Mucosa of rectum (tissue), 2 donors: ENCODE results near the gene SLIT2.

Experiments
- H3K27ac ChIP-seq, 2 donors: one replicate each; pipeline ENCODE4 v1.7.0; 2013; ENCODE audit warnings: inconsistent platforms in 2 of 2, low read depth in 2 of 2, low read length in 2 of 2
- H3K27me3 ChIP-seq, 2 donors: one replicate each; pipeline ENCODE4 v1.7.0; 2013; ENCODE audit warnings: low read length in 2 of 2; ENCODE audit not compliant: control insufficient read depth in 2 of 2, insufficient read depth in 2 of 2
- H3K36me3 ChIP-seq, 2 donors: one replicate each; pipeline ENCODE4 v1.7.0; 2013; ENCODE audit warnings: low read length in 2 of 2; ENCODE audit not compliant: control insufficient read depth in 2 of 2, insufficient read depth in 2 of 2
- H3K4me1 ChIP-seq, 2 donors: one replicate each; pipeline ENCODE4 v1.7.0; 2013; ENCODE audit warnings: low read length in 2 of 2, mild to moderate bottlenecking in 1 of 2; ENCODE audit not compliant: control insufficient read depth in 2 of 2, insufficient read depth in 2 of 2
- H3K4me3 ChIP-seq, 2 donors: one replicate each; pipeline ENCODE4 v1.7.0; 2013; ENCODE audit warnings: low read length in 2 of 2
- H3K9ac ChIP-seq, 2 donors: one replicate each; pipeline ENCODE4 v1.7.0; 2013; ENCODE audit warnings: low read length in 2 of 2, low read depth in 1 of 2, mild to moderate bottlenecking in 1 of 2
- H3K9me3 ChIP-seq, 2 donors: one replicate each; pipeline ENCODE4 v1.7.0; 2013; ENCODE audit warnings: low read length in 2 of 2; ENCODE audit not compliant: control insufficient read depth in 2 of 2
- donor health status: healthy.
- donor health status: Normal muscosa, but diverticular disease.

SLIT2 gene

GRCh38 chr4:20279381-20279780 is 27.7 kb downstream of the SLIT2 start:
- no peak overlapping the region for H3K27ac ChIP-seq
- no peak overlapping the region for H3K4me3 ChIP-seq
- H3K9ac ChIP-seq: no peak overlapping the region
- H3K27me3 ChIP-seq: no peaks in the 10 kb centered on the region
- no peaks in the 10 kb centered on the region for H3K36me3 ChIP-seq
- no peaks in the 10 kb centered on the region for H3K4me1 ChIP-seq
- no peaks in the 10 kb centered on the region for H3K9me3 ChIP-seq

DNA sequence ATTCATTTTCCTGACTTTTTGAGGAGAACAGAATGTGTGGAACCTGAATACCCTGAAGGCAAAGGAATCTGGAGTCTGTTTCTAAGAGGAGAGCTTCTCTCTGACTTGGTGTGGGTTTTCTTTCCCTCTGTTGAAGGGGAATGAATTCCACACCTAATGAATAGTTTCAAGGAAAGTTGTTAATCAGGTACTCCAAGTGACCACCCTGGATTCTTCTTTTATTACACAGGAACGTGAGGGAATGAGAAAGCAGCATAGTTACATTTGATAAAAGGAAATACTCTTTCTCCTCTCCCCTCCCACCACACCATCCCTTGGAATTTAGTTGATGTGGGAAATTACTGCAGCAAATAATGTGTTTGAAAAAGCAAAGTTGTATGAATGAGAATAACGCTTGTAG is 29.7 kb downstream of the SLIT2 start:
- Histone ChIP-seq H3K27ac (no peak overlapping the region), H3K27me3 (no peaks in the 10 kb centered on the region), H3K9ac (no peak overlapping the region), H3K4me3 (no peak overlapping the region), H3K36me3 (no peaks in the 10 kb centered on the region), H3K4me1 (no peaks in the 10 kb centered on the region), H3K9me3 (no peaks in the 10 kb centered on the region)

GRCh38 chr4:20283039-20283438 is 31.3 kb downstream of the SLIT2 start:
- Histone ChIP-seq H3K27me3 (no peaks in the 10 kb centered on the region), H3K9me3 (no peaks in the 10 kb centered on the region), H3K9ac (no peak overlapping the region), H3K27ac (no peak overlapping the region), H3K4me1 (no peaks in the 10 kb centered on the region), H3K4me3 (no peak overlapping the region), H3K36me3 (no peaks in the 10 kb centered on the region)

- Histone ChIP-seq H3K4me3 (no peak overlapping the region), H3K4me1 (no peaks in the 10 kb centered on the region), H3K27me3 (no peaks in the 10 kb centered on the region), H3K9ac (no peak overlapping the region), H3K36me3 (no peaks in the 10 kb centered on the region), H3K27ac (no peak overlapping the region), H3K9me3 (no peaks in the 10 kb centered on the region)
Observed at GRCh38 chr4:20284990-20285389, 33.3 kb downstream of the SLIT2 start.

- H3K9ac ChIP-seq: no peak overlapping the region
- H3K4me3 ChIP-seq: no peak overlapping the region
- no peaks in the 10 kb centered on the region for H3K27me3 ChIP-seq
- H3K36me3 ChIP-seq: no peaks in the 10 kb centered on the region
- H3K9me3 ChIP-seq: no peaks in the 10 kb centered on the region
- no peaks in the 10 kb centered on the region for H3K4me1 ChIP-seq
- H3K27ac ChIP-seq: no peak overlapping the region
Observed at GRCh38 chr4:20287246-20287645, 35.5 kb downstream of the SLIT2 start.

- H3K4me3 ChIP-seq: no peak overlapping the region
Observed at GRCh38 chr4:20288047-20288650, 36.4 kb downstream of the SLIT2 start.

GRCh38 chr4:20288846-20289512 is 37.3 kb downstream of the SLIT2 start:
- H3K4me1 ChIP-seq: no peaks in the 10 kb centered on the region
- H3K9me3 ChIP-seq: no peaks in the 10 kb centered on the region
- no peaks in the 10 kb centered on the region for H3K27me3 ChIP-seq
- H3K36me3 ChIP-seq: no peaks in the 10 kb centered on the region
- no peak overlapping the region for H3K27ac ChIP-seq
- H3K9ac ChIP-seq: no peak overlapping the region
- H3K4me3 ChIP-seq: no peak overlapping the region

More at GRCh38 chr4:20288047-20288650, 36.4 kb downstream of the SLIT2 start:
- Histone ChIP-seq H3K27ac (no peak overlapping the region), H3K9ac (no peak overlapping the region), H3K4me1 (no peaks in the 10 kb centered on the region), H3K27me3 (no peaks in the 10 kb centered on the region), H3K36me3 (no peaks in the 10 kb centered on the region), H3K9me3 (no peaks in the 10 kb centered on the region)

DNA sequence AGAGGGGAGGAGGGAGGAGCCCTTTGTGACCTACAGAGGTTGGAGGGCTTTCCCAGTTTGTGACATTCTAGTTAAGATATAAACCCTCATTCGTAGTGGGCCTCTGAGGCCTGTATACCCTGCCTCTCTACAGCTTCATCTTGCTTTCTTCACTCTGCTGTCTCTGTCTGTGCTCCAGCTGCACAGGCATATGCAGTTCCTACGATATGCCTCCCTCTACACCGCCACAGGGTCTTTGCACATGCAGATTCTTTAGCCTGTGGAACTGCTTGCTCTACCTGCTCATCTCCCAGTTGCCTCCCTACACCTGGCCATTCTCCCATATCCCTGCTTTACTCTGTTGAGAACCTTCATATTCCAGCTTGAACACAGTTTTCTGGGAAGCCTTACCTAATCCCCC is 38.1 kb downstream of the SLIT2 start:
- Histone ChIP-seq H3K27ac (no peak overlapping the region), H3K36me3 (no peaks in the 10 kb centered on the region), H3K27me3 (no peaks in the 10 kb centered on the region), H3K4me3 (no peak overlapping the region), H3K4me1 (no peaks in the 10 kb centered on the region), H3K9ac (no peak overlapping the region), H3K9me3 (no peaks in the 10 kb centered on the region)

GRCh38 chr4:20292739-20293138 is 41.0 kb downstream of the SLIT2 start:
- H3K9me3 ChIP-seq: no peaks in the 10 kb centered on the region
- no peaks in the 10 kb centered on the region for H3K36me3 ChIP-seq
- H3K4me3 ChIP-seq: no peak overlapping the region
- no peaks in the 10 kb centered on the region for H3K4me1 ChIP-seq
- H3K27me3 ChIP-seq: no peaks in the 10 kb centered on the region
- H3K9ac ChIP-seq: no peak overlapping the region
- H3K27ac ChIP-seq: no peak overlapping the region

GRCh38 chr4:20297261-20297660 is 45.6 kb downstream of the SLIT2 start:
- Histone ChIP-seq H3K4me3 (no peak overlapping the region), H3K27me3 (no peaks in the 10 kb centered on the region), H3K9ac (no peak overlapping the region), H3K4me1 (no peaks in the 10 kb centered on the region), H3K36me3 (no peaks in the 10 kb centered on the region), H3K9me3 (no peaks in the 10 kb centered on the region), H3K27ac (no peak overlapping the region)
